GM12801 (cell line): ENCODE data around the gene MDP1.

ENCODE experiments used
- CTCF ChIP-seq: IDR thresholded peaks from one replicate; pipeline ENCODE4 v1.5.1; 2011; ENCODE audit warnings: control low read depth; ENCODE audit not compliant: insufficient read length; ENCODE audit errors: extremely low read depth

The MDP1 gene

GRCh38 chr14:24216345-24216699, 456 bp upstream of the MDP1 start:
- no peak for TF ChIP-seq CTCF

DNA sequence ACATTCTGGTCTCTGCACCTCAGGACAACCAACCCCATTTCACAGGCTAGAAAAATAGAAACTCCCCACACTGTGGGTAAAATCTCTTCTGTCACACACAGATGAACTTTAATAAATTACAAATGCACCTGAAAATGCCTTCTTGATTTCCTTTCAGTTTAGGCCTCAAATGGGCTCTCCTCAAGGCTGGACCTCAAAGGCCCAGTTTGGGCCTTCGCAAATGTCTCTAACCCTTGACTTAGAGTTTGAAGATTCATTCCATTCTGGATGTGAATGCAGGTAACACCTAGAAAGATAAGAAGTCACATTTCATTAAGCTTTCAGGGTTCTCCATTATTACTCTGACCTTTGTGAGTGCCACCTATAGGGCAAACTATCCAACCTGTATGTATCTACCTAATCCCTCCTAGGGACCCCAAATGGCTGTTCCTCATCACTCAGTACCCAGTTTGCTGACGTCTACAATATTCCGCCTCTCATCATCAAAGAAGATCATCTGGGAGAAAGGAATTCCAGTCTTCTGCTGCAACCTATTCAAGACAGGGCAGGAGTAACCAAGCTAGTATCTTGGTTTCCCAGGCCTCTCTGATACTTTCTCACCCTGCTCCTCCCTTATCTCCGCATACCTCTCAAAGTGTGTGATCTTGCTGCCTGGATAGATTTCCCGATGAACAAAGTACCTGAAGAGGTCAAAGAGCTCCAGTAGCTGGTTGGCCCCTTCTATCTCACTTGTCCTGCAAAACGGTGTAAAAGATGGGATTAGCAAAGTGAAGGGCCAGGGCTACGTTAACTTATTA, 1.8 kb downstream of the MDP1 start:
- TF ChIP-seq CTCF, result no peak

DNA sequence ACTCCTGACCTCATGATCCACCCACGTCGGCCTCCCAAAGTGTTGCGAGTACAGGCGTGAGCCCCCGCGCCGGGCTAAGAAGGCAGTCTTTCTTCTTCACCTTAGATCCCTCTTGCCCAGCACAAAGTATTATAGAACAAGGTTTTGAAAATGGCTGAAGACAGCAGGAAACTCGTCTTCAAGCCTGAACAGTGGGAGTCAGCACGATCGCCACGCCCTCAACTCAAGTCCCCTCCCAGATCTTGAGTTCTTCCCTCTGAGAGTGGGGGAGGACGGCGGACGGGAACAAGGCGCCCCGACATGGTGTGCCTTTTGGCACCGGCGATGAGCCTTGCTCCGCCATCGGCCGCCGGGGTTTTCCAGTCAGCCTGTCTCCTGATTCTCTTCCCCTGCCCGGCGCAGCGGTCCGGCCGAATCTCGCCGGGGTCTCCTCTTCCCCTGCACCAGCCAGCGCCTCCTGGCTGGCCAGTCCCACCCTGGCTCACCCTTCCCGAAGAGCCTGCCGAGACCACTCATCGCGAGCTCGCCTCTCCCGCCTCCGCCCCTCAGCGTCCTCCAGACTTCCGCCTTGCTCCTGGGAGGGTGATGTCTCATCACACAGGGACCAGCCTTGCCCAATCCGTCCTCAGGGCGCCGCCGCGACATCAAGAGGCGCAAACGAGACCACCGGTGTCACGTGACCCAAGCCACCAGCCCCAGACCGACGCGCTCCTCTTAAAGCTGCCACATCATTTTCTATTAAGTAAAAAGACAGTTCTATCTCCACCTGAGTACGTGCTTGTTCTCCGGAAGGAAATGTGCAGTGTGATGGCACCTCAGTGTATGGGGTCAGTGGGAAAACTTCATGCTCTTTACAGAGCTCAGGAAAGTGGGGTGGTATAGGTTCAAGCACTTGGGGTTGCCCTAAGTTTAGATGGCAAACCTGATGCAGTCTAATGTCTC, 2.7 kb downstream of the MDP1 start, which contains the start of gene CHMP4A:
Gene CHMP4A (minus strand): TSS at position 565 of the 942 bp plus-strand sequence. CDS start 49 bp downstream, at position 516.
- no peak for TF ChIP-seq CTCF

DNA sequence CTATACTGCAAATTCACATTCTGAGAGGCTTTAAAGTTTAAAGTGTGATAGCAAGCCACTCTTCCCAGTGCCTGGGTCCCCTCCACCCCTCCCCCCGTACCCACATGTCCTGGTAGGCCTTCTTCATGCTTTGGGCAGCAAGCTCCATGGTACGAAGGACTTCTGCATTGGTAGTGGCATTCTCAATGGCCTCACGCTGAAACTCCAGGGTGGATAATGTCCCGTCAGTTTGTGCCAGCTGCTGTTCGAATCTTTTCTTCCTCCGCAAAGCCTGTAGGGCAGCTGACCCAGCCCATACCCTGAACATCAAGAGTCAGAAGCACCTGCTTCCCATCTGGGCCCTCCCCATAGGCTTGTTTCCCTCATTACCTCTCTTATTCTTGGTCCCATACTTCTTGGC, 4.6 kb downstream of the MDP1 start:
- TF ChIP-seq CTCF, result no peak

GRCh38 chr14:24207625-24208024, 8.2 kb downstream of the MDP1 start:
- TF ChIP-seq CTCF, result no peak

DNA sequence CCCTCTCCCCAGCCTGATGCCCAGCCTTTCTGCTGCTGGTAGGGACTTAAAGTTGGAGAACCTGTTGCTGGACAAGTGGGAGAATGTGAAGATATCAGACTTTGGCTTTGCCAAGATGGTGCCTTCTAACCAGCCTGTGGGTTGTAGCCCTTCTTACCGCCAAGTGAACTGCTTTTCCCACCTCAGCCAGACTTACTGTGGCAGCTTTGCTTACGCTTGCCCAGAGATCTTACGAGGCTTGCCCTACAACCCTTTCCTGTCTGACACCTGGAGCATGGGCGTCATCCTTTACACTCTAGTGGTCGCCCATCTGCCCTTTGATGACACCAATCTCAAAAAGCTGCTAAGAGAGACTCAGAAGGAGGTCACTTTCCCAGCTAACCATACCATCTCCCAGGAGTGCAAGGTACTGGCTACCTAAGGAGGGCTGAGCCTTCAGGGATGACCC, 8.7 kb downstream of the MDP1 start:
- no peak for TF ChIP-seq CTCF
